Suprapubic skin (tissue), 3 donors: Measurements from ENCODE around the gene TANC2.

ENCODE experiments used
- POLR2AphosphoS5 ChIP-seq, 3 donors: sonication (generic); formaldehyde crosslinking; IDR thresholded peaks; one replicate each; pipeline ENCODE4 v1.6.1; 2017; ENCODE audit warnings: antibody characterized with exemption in 3 of 3
- TF ChIP-seq, protein P1 (sequence below), 2 donors: fragments of 200-600 bp in 1 of 2; fragments of 450-650 bp in 1 of 2; sonication (generic) in 1 of 2; IDR thresholded peaks; one replicate each; pipeline ENCODE4 v1.5.1; 2016 to 2019; ENCODE audit warnings: antibody characterized with exemption in 2 of 2, mild to moderate bottlenecking in 1 of 2, moderate library complexity in 1 of 2

DNA sequence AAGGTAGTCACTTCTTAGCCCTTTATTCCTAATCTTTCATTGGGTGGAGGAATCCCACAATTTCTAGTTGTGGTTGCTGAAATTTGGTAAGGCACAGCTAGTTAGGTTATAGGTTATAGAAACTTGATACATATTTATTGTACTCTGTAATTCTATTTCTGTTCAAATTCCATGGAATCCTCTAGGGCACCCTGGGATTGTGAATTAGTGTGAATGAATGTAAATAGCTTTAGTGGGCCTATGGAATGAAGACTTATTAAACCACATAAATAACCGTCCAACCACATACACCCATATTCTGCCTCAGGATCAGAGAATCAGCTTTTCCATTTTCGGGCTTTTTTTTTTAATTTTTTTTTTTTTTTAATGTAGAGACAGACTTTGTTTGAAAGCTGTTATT lies 9.2 kb downstream of the TANC2 start:
- TF ChIP-seq, protein P1, sequence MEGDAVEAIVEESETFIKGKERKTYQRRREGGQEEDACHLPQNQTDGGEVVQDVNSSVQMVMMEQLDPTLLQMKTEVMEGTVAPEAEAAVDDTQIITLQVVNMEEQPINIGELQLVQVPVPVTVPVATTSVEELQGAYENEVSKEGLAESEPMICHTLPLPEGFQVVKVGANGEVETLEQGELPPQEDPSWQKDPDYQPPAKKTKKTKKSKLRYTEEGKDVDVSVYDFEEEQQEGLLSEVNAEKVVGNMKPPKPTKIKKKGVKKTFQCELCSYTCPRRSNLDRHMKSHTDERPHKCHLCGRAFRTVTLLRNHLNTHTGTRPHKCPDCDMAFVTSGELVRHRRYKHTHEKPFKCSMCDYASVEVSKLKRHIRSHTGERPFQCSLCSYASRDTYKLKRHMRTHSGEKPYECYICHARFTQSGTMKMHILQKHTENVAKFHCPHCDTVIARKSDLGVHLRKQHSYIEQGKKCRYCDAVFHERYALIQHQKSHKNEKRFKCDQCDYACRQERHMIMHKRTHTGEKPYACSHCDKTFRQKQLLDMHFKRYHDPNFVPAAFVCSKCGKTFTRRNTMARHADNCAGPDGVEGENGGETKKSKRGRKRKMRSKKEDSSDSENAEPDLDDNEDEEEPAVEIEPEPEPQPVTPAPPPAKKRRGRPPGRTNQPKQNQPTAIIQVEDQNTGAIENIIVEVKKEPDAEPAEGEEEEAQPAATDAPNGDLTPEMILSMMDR (IDR thresholded peaks at IDR 0.05), result no peak
- TF ChIP-seq POLR2AphosphoS5 (IDR thresholded peaks at IDR 0.05), result no peak
